Measurements from ENCODE around the gene HMOX2. TPM values are rescaled to one million over a fixed set of nuclear protein-coding genes. Genes with fewer than 3 reads are reported as not detected.

Gene HMOX2
- total and polyA plus RNA-seq, 2 of the 13 experiments (the other 11 are each of a cell fraction or from before 2014, with no cell fraction given): 60.3 to 70.4 TPM

- no peaks in the 10 kb centered on the region for H4K20me1 ChIP-seq (ENCODE audit: insufficient read depth, low read length)
- H3K4me1 ChIP-seq (ENCODE audit: insufficient read depth, low read length): peaks cover 10% of the 10 kb centered on the region
- in situ Hi-C loops (cut with HindIII; ENCODE audit: extremely low pct_ligation_motif_present, low pct_unique_long_range_greater_than_20kb) (no loop called here), intact Hi-C loops (cut with micrococcal nuclease; ENCODE audit: unreplicated experiment) (no loop called here)
- DNase-seq (ENCODE audit: low spot score): no peak
- H3K4me2 ChIP-seq (ENCODE audit: low read depth, low read length): no peak overlapping the region
- no peak for FAIRE-seq
- no peaks in the 10 kb centered on the region for H3K79me2 ChIP-seq (ENCODE audit: insufficient read depth, low read length)
- 0 out of 5 replicates have a peak, but pooled peaks cover 2 to 4% of the 10 kb centered on the region in 2 experiments for H3K27me3 ChIP-seq (ENCODE audit: control insufficient read depth in 1 of 2, insufficient read depth in 2 of 2, low read length in 2 of 2)
- no peak overlapping the region for H3K4me3 ChIP-seq (replicated peaks in 1 of 3; ENCODE audit: insufficient read depth in 1 of 3, low read depth in 2 of 3, low read length in 3 of 3)
- H3K9me3 ChIP-seq (ENCODE audit: low read length): no peaks in the 10 kb centered on the region
- TF ChIP-seq GMEB1 (CRISPR knock-in tag; IDR thresholded peaks at IDR 0.05; ENCODE audit: borderline replicate concordance) (no peak), MTF1 (CRISPR knock-in tag; IDR thresholded peaks at IDR 0.05) (no peak), TAF15 (IDR thresholded peaks at IDR 0.05; ENCODE audit: low read depth, low read length, poor library complexity, severe bottlenecking) (no peak), DMAP1 (CRISPR knock-in tag; IDR thresholded peaks at IDR 0.05) (no peak), ZBTB38 (CRISPR knock-in tag; IDR thresholded peaks at IDR 0.05) (no peak), SAFB2 (CRISPR knock-in tag; IDR thresholded peaks at IDR 0.05; ENCODE audit: borderline replicate concordance, low read depth) (no peak), ZNF24 (IDR thresholded peaks at IDR 0.05) (no peak), NR0B2 (CRISPR knock-in tag; IDR thresholded peaks at IDR 0.05) (no peak), GATA4 (IDR thresholded peaks at IDR 0.05; ENCODE audit: borderline replicate concordance, low read depth) (no peak), TP53 (CRISPR knock-in tag; conservative IDR thresholded peaks at IDR 0.05) (no peak), ZNF251 (CRISPR knock-in tag; IDR thresholded peaks at IDR 0.05) (no peak), ZNF790 (CRISPR knock-in tag; IDR thresholded peaks at IDR 0.05; ENCODE audit: borderline replicate concordance) (no peak), GTF2F1 (IDR thresholded peaks at IDR 0.05; ENCODE audit: low read length) (no peak), GPN1 (CRISPR knock-in tag; IDR thresholded peaks at IDR 0.05; ENCODE audit: borderline replicate concordance) (no peak)
- TF ChIP-seq, protein P1, sequence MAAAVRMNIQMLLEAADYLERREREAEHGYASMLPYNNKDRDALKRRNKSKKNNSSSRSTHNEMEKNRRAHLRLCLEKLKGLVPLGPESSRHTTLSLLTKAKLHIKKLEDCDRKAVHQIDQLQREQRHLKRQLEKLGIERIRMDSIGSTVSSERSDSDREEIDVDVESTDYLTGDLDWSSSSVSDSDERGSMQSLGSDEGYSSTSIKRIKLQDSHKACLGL (CRISPR knock-in tag; IDR thresholded peaks at IDR 0.05): no peak
- H3K9ac ChIP-seq (ENCODE audit: insufficient read depth, low read depth, low read length): no peak overlapping the region
- ATAC-seq: no peak
- ChIA-PET POLR2A (interaction anchor here (1.2 kb wide), 2 partner anchors 39 to 180 kb away, joined by 3 read pairs; no protein-coding TSS in a partner anchor), CTCF (ENCODE audit: low intra/inter-chr PET ratio, low total read pairs) (interaction anchor here (3.1 kb wide), 1 partner anchor 39 kb away, joined by 10 read pairs; no protein-coding TSS in a partner anchor)
- no TSS peak for BruUV-seq (replicated peaks)
- H3K27ac ChIP-seq (ENCODE audit: extremely low read length, insufficient read depth, low read length): no peak overlapping the region
- no peak overlapping the region for H2AFZ ChIP-seq (ENCODE audit: low read length)
- H3K36me3 ChIP-seq (replicated peaks in 1 of 2; ENCODE audit: control insufficient read depth in 1 of 2, insufficient read depth in 2 of 2, low read length in 2 of 2): no peaks in the 10 kb centered on the region
- 19% methylated on average over 3 of the region's 4 CpGs for WGBS (ENCODE audit: low lambda C conversion rate)
Observed at GRCh38 chr16:4550591-4550990, 74.4 kb downstream of the HMOX2 start.
